SHP77 (cell line): Measurements from ENCODE around the gene ZDHHC8.

Experiments used
- DNase-seq, 2 experiments: peaks; one replicate each; lab custom pipeline; 2025; lab: John Stamatoyannopoulos, UW

Gene ZDHHC8, protein sequence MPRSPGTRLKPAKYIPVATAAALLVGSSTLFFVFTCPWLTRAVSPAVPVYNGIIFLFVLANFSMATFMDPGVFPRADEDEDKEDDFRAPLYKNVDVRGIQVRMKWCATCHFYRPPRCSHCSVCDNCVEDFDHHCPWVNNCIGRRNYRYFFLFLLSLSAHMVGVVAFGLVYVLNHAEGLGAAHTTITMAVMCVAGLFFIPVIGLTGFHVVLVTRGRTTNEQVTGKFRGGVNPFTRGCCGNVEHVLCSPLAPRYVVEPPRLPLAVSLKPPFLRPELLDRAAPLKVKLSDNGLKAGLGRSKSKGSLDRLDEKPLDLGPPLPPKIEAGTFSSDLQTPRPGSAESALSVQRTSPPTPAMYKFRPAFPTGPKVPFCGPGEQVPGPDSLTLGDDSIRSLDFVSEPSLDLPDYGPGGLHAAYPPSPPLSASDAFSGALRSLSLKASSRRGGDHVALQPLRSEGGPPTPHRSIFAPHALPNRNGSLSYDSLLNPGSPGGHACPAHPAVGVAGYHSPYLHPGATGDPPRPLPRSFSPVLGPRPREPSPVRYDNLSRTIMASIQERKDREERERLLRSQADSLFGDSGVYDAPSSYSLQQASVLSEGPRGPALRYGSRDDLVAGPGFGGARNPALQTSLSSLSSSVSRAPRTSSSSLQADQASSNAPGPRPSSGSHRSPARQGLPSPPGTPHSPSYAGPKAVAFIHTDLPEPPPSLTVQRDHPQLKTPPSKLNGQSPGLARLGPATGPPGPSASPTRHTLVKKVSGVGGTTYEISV

DNA sequence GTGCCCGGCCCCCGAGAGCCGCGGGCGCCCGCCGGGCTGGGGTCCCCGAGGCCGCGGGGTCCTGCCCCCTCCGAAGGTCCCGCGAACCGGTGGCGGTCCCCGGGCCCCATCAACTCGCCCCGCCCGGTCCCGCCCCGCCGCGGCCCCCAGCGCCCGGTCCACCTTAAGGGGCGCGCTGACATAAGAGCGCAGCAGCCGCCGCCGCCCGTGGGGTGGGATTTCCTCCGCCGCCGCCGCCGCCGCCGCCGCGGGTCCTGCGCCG lies at the start of gene ZDHHC8:
TSS of gene ZDHHC8 (plus strand) at position 208 of the 262 bp plus-strand sequence. CDS start 144 bp downstream, outside the sequence.
- DNase-seq: no peak

DNA sequence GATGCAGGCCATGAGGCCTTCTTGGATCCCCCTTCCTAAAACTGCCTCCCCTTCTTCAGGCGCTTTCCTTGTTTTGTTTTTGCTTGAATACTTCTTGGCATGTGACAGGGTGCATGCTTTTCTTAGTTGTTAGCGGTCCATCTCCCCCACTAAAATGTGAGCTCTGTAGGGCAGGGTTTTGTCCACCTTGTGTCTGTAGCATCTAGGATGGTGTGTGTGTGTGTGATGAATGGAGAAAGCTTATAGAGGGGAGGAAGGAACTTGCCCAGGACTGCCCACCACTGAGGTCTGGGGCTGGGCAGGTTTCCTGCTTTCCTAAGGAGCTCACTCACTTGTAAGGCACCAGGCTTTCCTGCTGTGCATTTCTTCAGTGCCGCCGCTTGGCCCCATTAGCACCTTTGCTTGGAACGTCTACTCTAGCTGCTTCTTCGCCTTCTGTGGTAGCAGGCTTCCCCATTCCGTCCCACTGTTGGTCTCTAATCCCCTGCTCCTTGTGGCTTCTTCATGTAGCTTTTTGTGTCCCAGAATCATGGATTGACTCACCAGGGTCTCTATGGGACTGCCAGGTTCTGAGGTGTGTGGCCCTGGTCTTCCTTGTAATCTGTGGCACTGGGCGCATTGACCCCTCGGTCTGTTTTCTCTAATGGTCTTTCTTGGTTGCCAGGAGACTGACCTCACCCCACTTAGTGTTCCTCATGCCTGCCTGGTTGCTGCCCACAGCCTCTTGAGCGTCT lies 48.3 kb upstream of the ZDHHC8 start:
- no peak for DNase-seq

DNA sequence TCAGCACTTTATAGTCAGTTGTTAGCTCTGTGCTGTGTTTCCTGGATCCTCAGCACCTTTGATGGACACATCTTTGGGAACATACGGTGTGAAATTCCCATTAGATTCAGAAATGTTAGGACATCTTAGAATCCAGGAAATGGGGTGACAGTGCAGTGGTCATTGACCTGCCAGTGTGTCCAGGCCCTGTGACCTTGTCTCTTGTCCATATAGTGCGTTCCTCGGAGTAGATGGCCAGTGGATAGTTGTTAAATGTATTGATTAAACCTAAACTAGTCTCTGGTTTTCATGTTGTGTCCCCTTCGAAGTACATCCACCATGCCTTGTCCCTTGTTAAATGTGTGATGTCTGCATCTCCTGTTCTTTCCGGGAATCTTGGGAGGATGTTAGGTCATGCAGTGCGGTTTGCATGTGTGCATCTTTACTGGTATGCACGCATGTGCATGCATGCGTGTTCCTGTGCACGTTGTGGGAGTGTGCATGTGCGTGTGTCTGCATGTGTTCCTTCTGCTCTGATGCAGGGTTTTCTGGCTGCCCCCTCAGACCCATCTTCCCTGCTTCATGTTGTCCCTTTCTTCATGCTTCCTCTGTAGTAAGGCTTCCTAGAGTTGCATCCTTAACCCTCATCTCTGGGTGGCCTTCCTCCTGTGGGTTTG lies 47.6 kb upstream of the ZDHHC8 start:
- DNase-seq: no peak

DNA sequence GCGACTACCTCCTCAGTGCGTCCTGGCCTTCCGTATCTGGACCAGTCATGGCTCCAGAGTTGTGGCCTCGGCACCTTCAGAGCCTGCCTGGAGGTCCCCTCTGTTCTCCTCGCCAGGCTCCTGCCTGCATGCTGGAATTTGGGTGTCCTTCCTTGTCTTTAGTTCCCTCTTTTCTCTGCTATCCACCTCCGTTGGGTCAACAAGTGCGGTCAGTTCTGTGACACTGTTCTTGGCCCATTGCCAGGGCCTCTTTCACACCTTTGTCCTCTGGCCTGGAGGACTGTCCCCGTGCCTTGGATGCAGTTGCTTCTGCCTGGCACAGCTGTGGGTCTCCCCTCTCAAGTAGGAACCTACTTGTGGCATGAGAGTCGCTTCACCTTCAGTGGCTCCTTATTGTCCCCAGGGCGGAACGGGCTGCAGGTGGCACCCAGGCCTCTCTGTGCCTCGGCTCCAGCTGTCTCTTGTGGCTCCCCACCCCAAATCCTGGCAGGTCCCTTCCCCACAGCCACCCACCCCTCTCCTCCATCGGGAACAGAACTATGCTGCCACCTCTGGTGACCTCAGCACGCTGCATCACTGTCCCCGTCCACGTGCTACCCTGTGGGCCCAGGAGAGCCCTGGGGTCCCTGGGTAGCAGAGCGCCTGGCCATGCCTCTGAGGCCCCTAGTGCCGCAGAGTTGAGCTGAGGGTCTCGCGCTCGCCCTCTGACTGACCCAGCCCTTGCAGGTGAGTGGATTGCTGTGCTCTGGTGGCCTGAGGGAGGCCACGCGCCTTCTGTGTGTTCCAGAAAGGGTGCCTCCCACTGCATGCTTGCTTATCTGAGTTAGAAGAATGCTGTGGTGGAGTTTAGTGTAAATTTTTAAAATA lies 46.8 kb upstream of the ZDHHC8 start:
- peak; percentile 5 to 40 for DNase-seq

DNA sequence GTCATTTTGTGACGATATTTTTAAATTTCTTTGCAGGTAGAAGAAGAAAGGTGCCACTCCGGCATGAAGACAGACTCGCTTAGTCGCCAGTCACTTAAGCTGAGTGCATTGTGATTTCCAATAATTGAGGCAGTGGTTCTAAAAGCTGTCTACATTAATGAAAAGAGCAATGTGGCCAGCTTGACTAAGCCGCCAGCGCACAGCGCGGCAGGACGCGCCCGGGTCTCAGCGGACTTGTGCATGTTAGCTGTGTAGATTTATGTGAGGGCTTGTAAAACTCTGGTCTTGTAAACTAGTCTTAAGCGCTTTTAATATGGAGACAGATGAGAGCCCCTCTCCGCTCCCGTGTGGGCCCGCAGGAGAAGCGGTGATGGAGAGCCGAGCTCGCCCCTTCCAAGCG lies 46.0 kb upstream of the ZDHHC8 start:
- DNase-seq: no peak

DNA sequence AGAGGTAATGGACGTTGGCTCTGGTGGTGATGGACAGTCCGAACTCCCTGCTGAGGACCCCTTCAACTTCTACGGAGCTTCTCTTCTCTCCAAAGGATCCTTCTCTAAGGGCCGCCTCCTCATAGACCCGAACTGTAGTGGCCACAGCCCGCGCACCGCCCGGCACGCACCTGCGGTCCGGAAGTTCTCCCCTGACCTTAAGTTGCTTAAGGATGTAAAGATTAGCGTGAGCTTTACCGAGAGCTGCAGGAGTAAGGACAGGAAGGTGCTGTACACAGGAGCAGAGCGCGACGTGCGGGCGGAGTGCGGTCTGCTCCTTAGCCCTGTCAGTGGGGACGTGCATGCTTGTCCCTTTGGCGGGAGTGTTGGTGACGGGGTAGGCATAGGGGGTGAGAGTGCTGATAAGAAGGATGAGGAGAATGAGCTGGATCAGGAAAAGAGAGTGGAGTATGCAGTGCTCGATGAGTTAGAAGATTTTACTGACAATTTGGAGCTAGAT lies 45.5 kb upstream of the ZDHHC8 start:
- DNase-seq: no peak

DNA sequence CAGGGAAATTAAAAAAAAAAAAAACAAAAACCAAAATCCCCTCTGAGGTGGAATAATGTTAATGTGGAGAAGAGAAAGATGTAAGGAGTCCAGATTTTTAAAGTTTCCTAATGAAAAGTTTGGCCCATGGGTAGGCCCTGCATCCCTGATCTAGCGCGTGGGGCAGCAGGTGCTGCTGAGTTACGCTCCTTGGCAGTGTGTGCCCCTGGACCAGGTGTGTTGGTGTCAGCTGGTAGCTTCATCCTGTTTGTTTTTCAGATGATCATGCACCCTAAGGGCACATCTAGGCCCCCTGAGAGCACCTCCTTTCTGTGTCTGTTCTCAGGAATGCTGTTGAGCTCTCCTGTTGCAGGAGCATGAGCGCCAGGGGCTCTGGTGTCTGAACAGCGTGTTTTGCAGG lies 44.8 kb upstream of the ZDHHC8 start:
- no peak for DNase-seq

DNA sequence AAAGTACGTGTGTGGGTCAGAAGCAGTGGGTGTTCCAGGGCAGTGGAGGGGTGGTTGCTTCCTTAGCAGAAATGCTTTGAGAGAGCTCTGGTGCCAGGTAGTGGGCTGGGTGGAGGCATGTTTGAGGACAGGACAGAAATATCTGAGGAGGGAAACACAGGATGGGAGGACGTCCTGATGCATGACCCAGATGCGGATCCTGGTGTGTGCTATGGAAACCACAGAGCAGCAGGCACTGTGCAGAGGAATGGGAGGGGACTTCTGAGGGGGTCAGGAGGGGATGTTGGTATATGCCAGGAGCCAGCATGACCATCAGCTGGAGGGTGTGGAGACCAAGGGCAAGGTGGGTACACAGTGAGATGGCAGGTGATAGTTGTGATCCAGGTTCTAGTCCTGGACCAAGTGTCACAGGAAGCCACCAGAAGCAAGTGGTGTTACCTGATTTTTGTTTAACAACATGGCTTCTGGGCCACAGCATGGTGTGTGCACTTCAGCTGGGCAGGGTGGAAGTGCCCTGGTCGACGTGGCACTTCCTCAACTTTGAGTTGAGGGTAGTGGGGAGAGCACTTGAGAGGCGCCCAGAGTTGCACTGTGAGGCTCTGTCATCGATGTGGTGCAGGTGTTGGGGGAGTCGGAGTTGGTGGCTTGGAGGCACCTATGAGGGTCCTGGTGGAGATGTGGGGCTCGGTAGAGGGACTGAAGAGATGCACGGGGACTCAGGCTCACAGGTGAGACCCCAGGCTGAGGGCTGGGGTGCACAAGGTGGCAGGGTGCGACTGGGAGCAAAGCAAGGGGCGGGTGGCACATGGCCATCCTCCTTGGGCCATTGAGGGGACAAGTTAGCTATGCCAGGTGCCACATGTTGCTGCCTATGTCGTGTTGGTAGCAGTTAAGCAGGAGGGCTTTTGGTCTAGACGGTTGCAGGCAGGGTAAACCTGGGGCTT lies 44.0 kb upstream of the ZDHHC8 start:
- no peak for DNase-seq

DNA sequence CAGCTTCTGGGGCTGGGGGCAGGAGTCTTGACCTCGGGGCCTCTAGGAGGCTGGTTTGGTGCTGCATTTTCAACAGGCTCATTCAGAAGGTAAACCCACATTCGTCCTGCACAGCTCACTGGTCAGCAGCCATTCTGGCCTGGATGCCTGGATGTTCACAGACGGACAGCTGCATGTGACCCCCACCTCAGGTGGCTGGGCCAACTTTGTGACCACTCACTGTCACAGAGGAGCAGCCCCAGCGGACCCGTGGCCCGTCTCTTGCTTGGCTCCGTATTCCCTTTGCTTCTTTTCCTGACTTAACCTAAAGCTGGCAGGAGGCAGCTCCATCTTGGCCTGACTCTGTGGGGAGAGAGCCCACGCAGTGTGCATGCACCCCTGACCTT lies 43.3 kb upstream of the ZDHHC8 start:
- no peak for DNase-seq

DNA sequence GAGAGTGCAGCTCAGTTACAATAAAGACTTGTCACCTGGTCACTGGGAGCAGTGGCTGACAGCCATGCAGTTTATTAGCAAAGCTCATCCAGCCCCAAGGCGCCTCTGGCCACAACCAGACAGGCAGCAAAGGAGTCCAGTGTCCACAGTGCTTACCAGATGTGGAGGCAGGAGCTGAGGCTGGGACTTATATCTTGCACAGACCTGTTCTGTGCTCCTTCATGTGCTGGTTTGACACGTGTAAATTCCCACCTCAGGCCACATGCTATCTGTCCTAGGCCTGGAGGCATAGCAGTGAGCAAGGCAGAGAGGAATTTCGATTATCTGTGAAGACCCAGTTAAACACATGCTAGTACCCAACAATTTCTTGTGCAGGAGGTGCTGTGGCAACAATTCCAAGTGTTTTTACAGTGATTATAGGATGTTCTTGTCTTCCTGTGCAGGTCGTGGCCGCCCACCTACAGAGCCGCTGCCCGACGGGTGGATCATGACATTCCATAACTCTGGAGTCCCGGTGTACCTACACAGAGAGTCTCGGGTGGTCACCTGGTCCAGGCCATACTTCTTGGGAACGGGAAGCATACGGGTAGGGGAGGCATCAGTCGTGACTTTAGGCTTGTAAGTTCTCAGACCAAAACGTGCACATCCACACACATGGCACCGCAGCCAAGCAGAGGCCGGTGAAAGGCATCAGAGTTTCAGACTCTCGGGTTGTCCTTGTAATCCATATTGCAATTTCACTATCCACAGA lies 42.2 kb upstream of the ZDHHC8 start:
- DNase-seq: no peak

DNA sequence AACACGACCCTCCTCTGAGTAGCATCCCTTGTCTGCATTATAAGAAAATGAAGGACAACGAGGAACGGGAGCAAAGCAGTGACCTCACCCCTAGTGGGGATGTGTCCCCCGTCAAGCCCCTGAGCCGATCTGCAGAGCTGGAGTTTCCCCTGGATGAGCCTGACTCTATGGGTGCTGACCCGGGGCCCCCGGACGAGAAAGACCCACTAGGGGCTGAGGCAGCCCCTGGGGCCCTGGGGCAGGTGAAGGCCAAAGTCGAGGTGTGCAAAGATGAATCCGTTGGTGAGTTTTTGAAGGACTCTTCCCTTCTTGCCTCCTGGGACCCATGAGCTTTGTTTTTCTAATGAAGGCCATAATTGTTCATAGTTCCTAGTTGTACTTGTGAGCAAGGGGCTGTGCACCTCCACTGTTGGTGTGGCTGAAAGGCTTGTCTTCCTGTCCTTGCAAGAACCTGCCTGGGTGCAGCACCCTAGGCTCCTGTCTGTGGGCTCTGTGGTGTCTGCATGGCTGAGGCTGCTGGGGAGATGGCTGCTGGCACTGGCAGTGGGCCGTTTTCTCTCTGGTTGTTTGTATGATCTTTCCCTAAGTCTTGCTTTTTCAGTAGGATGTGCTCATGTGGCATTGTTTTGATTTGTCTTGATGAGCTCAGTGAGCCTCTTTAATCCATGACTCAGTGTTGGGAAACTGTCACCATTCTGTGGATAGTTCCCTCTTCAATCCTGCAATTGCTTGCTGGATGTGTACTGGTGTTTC lies 41.5 kb upstream of the ZDHHC8 start:
- no peak for DNase-seq

DNA sequence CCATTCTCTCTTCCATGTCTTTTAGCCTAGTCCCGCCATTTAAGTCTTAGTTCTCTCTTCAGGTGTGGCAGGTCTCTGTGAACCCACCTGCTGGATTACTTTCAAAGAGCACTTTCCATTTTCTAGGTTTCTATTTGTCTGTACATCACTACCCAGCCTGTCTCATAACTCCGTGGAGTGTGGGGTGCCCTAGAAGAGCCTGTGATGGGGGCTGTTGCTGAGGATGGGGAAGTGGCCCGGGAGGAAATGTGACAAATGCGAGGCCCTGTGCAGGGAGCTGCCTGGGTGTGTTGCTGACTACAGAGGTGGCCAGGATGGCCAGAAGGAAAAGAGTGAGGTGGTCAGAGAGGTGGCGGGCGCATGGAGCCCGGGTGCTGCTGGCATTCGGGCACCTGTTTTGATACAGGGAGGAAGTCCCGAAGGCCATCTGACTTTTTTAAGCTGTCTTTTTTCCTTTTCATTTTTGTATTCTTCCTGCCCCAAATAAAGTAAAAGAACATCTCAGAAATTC lies 40.8 kb upstream of the ZDHHC8 start:
- no peak for DNase-seq

DNA sequence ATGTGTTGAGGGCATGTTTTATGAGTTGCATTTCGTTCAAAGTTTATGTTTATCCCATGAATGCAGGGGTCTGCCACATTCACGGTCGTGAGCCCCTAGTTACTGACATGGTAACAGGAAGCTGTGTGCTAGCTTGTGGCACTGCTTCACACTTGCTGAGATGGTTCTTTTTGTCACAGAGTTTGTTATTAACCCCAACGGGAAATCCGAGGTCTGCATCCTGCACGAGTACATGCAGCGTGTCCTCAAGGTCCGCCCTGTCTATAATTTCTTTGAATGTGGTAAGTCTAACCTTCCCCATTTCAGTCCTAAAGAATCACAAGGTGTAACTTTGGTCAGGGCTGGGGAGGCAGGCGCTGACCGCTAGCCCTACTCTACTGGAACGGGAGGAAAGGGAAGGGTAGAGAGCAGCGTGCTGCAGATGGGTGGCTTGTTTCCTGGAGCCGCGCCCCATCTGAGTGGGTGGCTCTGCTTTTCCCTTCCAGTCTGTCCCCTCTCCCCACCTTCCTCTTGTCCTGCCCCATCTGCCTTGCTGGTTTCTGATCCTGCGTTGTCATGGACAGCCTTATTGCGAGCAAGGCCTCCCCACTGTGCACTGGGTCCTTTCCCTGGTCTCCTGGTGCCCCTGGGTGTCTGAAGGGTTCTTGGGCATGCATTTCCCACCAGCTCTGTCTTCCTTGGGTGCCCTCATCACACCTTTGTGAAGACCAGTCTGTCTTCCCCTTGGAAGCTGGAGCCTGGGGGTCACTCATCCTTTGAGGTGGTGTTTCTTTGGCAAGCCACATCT lies 39.7 kb upstream of the ZDHHC8 start:
- DNase-seq: no peak

DNA sequence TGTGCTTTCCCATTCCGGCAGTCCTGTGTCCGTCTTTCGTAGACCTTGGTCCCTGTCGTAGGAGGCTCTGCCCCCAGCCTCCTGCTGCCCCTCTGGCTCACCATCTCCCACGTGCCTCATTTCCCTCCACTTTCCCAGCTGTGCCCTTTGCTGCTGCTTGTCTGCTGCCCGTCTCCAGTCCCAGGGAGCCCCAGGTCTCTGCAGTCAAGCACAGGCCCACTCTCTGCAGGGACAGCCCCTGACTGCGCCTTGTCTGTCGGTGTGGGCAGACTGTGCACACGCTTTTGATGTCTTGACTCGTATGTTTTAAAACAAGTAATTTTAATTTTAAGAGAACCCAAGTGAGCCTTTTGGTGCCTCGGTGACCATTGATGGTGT lies 39.1 kb upstream of the ZDHHC8 start:
- DNase-seq: no peak

DNA sequence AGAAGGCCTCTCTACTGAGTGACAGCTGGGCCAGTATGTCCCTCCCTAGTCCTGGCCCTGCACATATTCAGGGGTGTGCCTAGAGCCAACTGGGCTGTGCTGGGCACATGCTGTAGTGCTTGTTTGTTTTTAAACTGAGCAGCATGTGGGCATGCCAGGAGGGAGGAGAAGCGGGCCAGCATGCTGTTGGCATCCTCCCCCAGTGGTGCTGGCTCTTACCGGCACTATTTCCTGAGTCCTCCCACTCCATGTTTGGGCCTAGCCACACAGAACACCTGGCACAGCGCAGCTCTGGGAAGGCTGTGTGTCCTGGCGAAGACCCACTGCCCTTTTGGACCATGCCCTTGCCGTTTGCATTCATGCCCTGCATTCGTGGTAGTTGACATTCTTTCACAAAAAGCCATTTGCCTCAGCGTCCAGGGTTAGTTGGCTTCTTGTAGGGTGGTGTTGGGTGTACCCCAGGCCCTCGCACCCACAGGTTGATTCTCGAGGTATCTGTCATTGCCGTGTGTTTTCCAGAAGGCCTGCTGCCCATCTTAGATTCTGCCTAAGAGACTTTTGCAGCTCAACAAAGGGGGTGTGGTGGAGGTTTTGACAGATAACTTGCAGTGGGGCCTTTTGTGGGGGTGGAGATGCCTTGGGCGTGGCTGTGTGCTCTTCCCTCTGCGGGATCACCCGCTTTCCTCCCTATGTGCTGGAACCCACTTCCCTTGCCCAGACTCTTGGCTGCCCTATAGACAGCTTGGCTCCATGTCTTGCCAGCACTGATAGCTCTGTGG lies 38.0 kb upstream of the ZDHHC8 start:
- DNase-seq: no peak

DNA sequence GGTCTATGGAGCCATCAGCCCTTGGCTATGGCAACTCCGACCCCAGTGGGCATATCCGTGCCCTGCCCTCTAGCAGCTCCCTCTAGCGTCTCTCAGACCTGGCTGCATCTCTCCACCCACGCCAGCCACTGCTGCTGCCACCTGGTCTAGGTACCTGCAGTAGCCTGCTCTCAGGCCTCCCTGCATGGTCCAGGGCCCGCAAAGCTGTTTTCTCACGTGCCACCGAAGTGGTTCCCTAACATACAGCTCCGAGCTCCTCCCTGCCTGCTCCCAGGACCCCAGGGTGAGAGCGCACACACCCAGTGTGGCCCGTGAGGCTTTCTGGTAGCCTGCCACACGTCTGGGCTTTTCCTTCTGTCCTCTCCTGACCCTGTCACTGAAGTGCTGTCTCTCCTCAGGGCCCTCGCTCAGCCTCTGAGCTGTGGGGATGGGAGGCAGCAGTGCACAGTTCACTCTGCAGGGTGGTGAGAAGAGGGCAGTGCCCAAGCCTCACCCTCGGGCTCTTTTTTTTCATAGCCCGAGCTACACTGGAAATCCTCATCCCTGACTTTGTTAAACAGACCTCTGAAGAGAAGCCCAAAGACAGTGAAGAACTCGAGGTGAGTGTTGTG lies 37.3 kb upstream of the ZDHHC8 start:
- no peak for DNase-seq
